Colonic mucosa (tissue), 4 donors: Measurements from ENCODE around the gene SIPA1L3. TPM values are rescaled to one million over a fixed set of nuclear protein-coding genes. Genes with fewer than 3 reads are reported as not detected.

Source experiments
- DNase-seq: peaks from one replicate; pipeline ENCODE4 v3.0.0-alpha.2; 2020
- H3K27ac ChIP-seq: fragments of 200-600 bp; one replicate; pipeline ENCODE4 v1.8.0; 2021
- H3K27me3 ChIP-seq: fragments of 200-600 bp; one replicate; pipeline ENCODE4 v1.8.0; 2021
- H3K36me3 ChIP-seq: fragments of 200-600 bp; one replicate; pipeline ENCODE4 v1.8.0; 2021
- H3K4me1 ChIP-seq: fragments of 200-600 bp; one replicate; pipeline ENCODE4 v1.8.0; 2021; ENCODE audit warnings: mild to moderate bottlenecking
- H3K4me3 ChIP-seq: fragments of 200-600 bp; one replicate; pipeline ENCODE4 v1.8.0; 2021
- H3K9ac ChIP-seq, 2 donors: one replicate each; pipeline ENCODE4 v1.7.0; 2013; ENCODE audit warnings: control low read depth in 2 of 2, low read depth in 2 of 2, low read length in 2 of 2
- H3K9me3 ChIP-seq: fragments of 200-600 bp; one replicate; pipeline ENCODE4 v1.8.0; 2021
- intact Hi-C: fragments of 100-400 bp; cut with DNase I; formaldehyde crosslinking; loops from one replicate; pipeline ENCODE4 v1.14.1; 2022
- total RNA-seq, 2 donors: library from RNA; stranded (reverse); fragmentation: NEBNext Ultra II Directional in 1 of 2; extraction: Animal tissue kit (Norgen Biotek cat#: 25700) in 1 of 2; gene quantifications; one replicate each; pipeline ENCODE4 v1.2.1, GENCODE V29; 2021
- TF ChIP-seq, protein P1 (sequence below): fragments of 200-600 bp; IDR thresholded peaks from one replicate; pipeline ENCODE4 v1.8.0; 2022; ENCODE audit warnings: antibody characterized with exemption, mild to moderate bottlenecking
- donor health status: healthy.
- donor health status: DM: no; HTN: no; CAD: no.
- donor health status: DM: no; HTN: no; CAD: no.

The SIPA1L3 gene
- total RNA-seq, 2 donors from 2014 or later, result 98.6 to 113 TPM

DNA sequence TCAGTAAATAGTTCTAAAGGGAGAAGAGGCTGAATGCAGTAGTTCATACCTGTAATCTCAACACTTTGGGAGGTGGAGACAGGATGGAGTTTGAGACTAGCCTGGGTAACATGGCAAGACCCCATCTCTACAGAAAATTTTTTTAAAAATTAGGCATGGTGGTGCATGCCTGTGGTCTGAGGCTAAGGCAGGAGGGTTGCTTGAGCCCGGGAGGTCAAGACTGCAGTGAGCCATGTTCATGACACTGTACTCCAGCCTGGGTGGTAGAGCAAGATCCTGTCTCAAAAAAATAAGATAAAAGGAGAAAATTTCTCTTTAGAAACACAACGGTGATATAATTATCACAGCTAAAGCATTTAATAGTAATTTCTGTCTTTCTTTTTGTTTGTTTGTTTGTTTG is 57.1 kb downstream of the SIPA1L3 start:
- no peaks in the 10 kb centered on the region for H3K9me3 ChIP-seq
- DNase-seq, result no peak
- no peak overlapping the region for H3K27ac ChIP-seq
- no peaks in the 10 kb centered on the region for H3K27me3 ChIP-seq
- TF ChIP-seq, protein P1, sequence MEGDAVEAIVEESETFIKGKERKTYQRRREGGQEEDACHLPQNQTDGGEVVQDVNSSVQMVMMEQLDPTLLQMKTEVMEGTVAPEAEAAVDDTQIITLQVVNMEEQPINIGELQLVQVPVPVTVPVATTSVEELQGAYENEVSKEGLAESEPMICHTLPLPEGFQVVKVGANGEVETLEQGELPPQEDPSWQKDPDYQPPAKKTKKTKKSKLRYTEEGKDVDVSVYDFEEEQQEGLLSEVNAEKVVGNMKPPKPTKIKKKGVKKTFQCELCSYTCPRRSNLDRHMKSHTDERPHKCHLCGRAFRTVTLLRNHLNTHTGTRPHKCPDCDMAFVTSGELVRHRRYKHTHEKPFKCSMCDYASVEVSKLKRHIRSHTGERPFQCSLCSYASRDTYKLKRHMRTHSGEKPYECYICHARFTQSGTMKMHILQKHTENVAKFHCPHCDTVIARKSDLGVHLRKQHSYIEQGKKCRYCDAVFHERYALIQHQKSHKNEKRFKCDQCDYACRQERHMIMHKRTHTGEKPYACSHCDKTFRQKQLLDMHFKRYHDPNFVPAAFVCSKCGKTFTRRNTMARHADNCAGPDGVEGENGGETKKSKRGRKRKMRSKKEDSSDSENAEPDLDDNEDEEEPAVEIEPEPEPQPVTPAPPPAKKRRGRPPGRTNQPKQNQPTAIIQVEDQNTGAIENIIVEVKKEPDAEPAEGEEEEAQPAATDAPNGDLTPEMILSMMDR, result no peak
- no peak overlapping the region for H3K4me3 ChIP-seq
- H3K36me3 ChIP-seq, result no peaks in the 10 kb centered on the region
- H3K4me1 ChIP-seq, result no peaks in the 10 kb centered on the region
- intact Hi-C loops, result no loop called here
- H3K9ac ChIP-seq, result no peak overlapping the region

- no peaks in the 10 kb centered on the region for H3K4me1 ChIP-seq
- no peak overlapping the region for H3K27ac ChIP-seq
- H3K27me3 ChIP-seq, result no peaks in the 10 kb centered on the region
- no peak overlapping the region for H3K9ac ChIP-seq
- intact Hi-C loops, result no loop called here
- no peaks in the 10 kb centered on the region for H3K36me3 ChIP-seq
- DNase-seq, result no peak
- no peaks in the 10 kb centered on the region for H3K9me3 ChIP-seq
- TF ChIP-seq, protein P1, result no peak
- H3K4me3 ChIP-seq, result no peak overlapping the region
Observed at GRCh38 chr19:37966211-37966661, 59.2 kb downstream of the SIPA1L3 start.

DNA sequence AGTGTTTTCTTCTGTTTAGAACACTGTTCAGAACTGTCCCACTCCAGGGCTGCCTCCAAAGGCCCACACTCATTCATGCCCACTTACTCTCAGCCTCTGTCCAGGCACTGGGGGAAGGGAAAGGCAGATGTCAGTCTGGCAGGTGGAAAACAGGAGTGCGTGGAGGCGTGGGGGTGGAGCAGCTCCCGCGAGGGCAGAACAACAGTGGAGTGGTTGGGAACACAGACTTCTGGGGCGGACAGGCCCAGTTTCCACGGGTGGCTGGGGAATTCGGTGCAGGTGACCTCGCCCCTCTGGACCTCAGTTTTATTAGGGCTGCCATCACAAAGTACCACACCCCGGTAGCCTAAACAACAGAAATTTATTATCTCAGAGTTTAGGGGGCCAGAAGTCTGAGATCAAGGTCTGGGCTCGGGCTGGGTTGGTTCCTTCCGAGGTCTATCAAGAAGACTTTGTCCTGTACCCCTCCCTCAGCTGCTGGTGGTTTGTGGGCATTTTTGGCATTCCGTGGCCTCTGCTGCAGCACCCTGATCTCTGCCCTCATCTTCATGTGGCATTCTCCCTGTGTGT is 59.7 kb downstream of the SIPA1L3 start:
- no peaks in the 10 kb centered on the region for H3K9me3 ChIP-seq
- no peaks in the 10 kb centered on the region for H3K27me3 ChIP-seq
- DNase-seq, result no peak
- H3K4me3 ChIP-seq, result no peak overlapping the region
- H3K4me1 ChIP-seq, result no peaks in the 10 kb centered on the region
- intact Hi-C loops, result no loop called here
- peak overlapping the region in 1 of 2 donors; percentile 34 for H3K9ac ChIP-seq
- no peak overlapping the region for H3K27ac ChIP-seq
- TF ChIP-seq, protein P1, result no peak
- no peaks in the 10 kb centered on the region for H3K36me3 ChIP-seq

DNA sequence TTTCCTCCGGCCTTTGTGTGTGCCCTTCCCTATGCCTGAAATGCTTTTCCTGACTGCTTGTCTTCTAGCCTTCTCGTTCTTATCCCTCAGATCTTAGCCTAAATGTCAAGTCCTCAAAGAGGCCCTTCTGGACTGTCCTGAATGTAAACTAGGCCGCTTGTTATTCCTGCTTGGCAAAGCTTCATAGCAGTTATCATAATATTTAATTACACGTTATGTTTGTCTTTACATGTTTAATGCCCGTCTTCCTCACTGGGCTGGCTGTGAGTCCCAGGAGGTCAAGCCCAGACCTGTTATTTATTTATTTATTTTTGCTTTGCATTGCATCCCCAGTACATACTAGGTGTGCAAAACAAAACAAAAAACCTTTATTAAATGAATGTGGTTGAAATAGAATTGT is 62.7 kb downstream of the SIPA1L3 start:
- no peak overlapping the region for H3K27ac ChIP-seq
- no peaks in the 10 kb centered on the region for H3K4me1 ChIP-seq
- TF ChIP-seq, protein P1, result no peak
- H3K36me3 ChIP-seq, result no peaks in the 10 kb centered on the region
- intact Hi-C loops, result no loop called here
- H3K9me3 ChIP-seq, result no peaks in the 10 kb centered on the region
- no peak overlapping the region for H3K4me3 ChIP-seq
- no peak overlapping the region for H3K9ac ChIP-seq
- H3K27me3 ChIP-seq, result no peaks in the 10 kb centered on the region
- DNase-seq, result no peak

GRCh38 chr19:37970699-37971098 is 63.7 kb downstream of the SIPA1L3 start:
- Histone ChIP-seq H3K27me3 (no peaks in the 10 kb centered on the region), H3K9ac (no peak overlapping the region), H3K9me3 (no peaks in the 10 kb centered on the region), H3K36me3 (no peaks in the 10 kb centered on the region), H3K4me1 (no peaks in the 10 kb centered on the region), H3K4me3 (no peak overlapping the region), H3K27ac (no peak overlapping the region)
- TF ChIP-seq, protein P1, result no peak
- intact Hi-C loops, result no loop called here
- no peak for DNase-seq
